ENCODE measurements around the gene TNXB. TPM values are rescaled to one million over a fixed set of nuclear protein-coding genes. Genes with fewer than 3 reads are reported as not detected.
"Not testable (repeated sequence)": the region's sequence is repeated elsewhere in the genome, so short reads cannot be mapped to it uniquely, and the experiment has no call there.

Gene TNXB
- total RNA-seq, 1 donor from 2014 or later, result 0.38 TPM

DNA sequence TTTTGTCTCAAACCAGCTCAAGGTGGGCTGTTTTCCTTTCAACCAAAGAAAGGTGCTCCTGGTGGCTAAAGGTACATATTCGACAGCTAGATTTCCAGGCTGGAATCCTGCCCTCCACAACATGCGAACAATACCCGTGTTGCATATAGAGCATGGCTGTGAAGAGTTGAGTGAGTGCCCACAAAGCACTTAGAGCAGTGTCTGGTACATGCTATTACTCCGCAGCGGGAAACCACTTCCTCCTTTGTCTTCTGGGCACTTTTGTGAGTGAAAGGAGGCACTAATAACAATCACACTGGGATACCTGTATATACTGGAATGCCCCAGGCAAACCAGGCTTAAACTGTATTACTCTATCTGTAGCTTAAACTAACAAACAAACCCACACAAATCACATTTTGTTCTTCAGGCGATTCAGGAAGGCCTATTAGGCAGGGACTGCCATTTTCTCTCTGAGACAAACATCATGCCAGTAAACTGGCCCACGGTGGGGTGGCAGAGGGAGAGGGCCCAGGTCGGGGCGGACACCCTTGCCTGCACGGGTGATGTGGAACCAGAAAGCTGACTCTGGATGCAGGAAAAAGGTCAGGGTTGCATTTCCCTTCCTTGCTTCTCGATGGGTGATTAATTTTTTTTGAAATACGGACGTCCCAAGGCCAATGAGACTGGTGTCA lies 104.1 kb downstream of the TNXB start:
- H3K36me3 ChIP-seq (ENCODE audit: control insufficient read depth, insufficient read depth, low read length); H3K4me3 ChIP-seq (ENCODE audit: low read depth, low read length); H3K27me3 ChIP-seq (ENCODE audit: control insufficient read depth, insufficient read depth, low read length); DNase-seq (ENCODE audit: low read depth): not testable (repeated sequence)

DNA sequence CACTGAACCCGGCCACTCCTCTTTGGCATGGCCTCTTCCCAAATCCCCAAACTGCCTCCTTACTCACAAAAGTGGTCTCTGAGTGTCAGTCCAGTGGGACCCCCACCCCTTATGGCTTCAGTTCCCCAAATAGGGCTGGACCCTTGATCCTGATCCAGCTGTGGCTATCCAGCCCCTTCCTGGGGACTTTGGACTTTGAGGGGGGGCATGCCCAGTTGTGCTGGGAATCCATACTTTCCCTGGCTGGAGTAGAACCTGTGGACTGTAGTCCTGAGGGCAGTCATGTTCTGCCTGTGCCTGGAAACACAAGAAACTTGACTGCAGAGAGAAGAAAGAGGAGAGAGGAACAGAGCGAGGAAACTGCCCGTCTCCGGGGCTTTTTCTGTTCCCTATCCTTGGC lies 104.7 kb downstream of the TNXB start:
- not testable (repeated sequence) for H3K4me3 ChIP-seq (ENCODE audit: low read depth, low read length); H3K36me3 ChIP-seq (ENCODE audit: control insufficient read depth, insufficient read depth, low read length); DNase-seq (ENCODE audit: low read depth); H3K27me3 ChIP-seq (ENCODE audit: control insufficient read depth, insufficient read depth, low read length)

DNA sequence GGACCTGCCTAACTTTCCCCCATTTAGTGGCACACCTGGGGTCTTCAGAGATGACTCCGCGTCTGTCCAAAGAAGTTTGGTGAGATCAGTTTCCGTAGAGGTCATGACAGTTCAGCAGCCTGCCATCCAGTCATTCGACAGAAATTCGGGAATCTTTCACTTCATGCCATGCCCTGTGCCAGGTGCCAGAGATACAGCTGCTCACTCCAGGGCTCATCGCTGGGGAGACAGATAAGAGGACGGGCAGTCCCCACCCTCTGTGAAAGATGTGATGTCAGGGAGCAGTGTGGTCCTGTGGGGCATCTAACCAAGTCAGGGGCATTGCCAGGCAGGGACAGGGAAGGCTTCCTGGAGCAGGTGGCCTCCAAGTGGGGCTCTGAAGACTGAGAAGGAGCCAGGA lies 105.8 kb downstream of the TNXB start:
- H3K4me3 ChIP-seq (ENCODE audit: low read depth, low read length); H3K27me3 ChIP-seq (ENCODE audit: control insufficient read depth, insufficient read depth, low read length); DNase-seq (ENCODE audit: low read depth); H3K36me3 ChIP-seq (ENCODE audit: control insufficient read depth, insufficient read depth, low read length): not testable (repeated sequence)

DNA sequence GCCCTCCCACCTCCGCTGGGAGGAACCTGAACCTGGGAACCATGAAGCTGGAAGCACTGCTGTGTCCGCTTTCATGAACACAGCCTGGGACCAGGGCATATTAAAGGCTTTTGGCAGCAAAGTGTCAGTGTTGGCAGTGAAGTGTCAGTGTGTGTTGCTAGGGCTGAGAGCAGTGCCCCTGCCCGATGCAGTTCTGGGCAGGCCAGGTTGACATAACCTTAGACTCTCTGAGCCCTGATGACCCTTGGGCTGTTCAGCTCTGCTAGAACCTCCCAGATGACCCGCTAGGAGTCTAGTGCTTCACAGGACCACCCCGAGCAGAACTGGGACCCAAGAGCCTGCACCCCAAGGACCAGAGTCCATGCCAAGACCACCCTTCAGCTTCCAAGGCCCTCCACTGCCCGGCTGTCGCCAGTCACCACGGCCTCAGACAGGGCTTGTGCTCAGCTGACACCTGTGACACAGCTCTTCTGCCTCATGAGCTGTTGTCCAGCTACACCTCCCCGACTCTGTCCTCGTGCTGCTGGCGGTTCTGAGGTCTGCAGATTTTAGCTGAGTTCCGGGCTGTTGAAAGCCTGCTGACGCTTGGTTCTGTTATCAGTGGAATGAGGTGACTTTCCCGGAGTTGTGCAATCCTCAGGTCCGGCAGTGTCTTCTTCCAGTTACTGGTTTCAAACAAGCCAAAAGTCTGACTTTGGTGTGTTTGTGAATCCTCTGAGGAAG lies 106.4 kb downstream of the TNXB start:
- not testable (repeated sequence) for H3K36me3 ChIP-seq (ENCODE audit: control insufficient read depth, insufficient read depth, low read length)

DNA sequence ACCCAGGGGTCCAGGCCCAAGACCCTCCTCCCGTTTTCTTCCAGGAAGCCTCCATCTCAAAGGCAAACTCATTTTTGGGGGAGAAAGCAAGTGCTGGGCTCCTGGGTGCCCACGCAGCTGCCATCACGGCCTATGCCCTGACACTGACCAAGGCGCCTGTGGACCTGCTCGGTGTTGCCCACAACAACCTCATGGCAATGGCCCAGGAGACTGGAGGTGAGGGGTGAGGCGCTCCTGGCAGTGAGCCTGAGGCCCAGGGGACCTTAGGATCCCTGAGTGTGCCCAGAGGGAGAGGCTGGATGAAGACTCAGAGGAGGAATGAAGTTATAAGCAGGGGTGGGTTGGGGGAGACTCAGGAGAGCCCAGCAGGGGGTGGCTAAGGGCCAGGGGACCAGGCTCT lies 112.8 kb downstream of the TNXB start:
- not testable (repeated sequence) for H3K4me3 ChIP-seq (ENCODE audit: low read depth, low read length); H3K27me3 ChIP-seq (ENCODE audit: control insufficient read depth, insufficient read depth, low read length); DNase-seq (ENCODE audit: low read depth)

More for the DNA sequence above, 106.4 kb downstream of the TNXB start:
- H3K4me3 ChIP-seq (ENCODE audit: low read depth, low read length); H3K27me3 ChIP-seq (ENCODE audit: control insufficient read depth, insufficient read depth, low read length); DNase-seq (ENCODE audit: low read depth): not testable (repeated sequence)

DNA sequence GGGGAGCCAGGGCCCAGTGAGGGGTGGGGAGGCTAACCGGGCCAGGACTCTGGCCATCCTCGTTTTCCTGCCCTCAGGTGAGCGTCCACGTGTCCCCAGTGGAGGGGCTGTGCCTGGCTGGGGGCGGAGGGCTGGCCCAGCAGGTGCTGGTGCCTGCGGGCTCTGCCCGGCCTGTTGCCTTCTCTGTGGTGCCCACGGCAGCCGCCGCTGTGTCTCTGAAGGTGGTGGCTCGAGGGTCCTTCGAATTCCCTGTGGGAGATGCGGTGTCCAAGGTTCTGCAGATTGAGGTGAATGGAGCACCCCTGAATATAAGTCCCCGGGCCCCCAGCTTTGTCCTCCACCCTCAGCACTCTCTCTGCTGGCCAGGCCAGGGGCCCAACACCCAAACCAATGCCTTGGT lies 114.7 kb downstream of the TNXB start:
- not testable (repeated sequence) for H3K36me3 ChIP-seq (ENCODE audit: control insufficient read depth, insufficient read depth, low read length); H3K4me3 ChIP-seq (ENCODE audit: low read depth, low read length); H3K27me3 ChIP-seq (ENCODE audit: control insufficient read depth, insufficient read depth, low read length); DNase-seq (ENCODE audit: low read depth)

More for the DNA sequence above, 112.8 kb downstream of the TNXB start:
- not testable (repeated sequence) for H3K36me3 ChIP-seq (ENCODE audit: control insufficient read depth, insufficient read depth, low read length)

Other genes with a start within 250 kb of the TNXB start
- gene NEU1, start 246.5 kb downstream of the TNXB start, total RNA-seq, result 142 and 152 TPM in 2 replicates
- gene SLC44A4, start 230.3 kb downstream of the TNXB start, total RNA-seq, result 17.7 and 26.1 TPM in 2 replicates
- 55.7 and 59.3 TPM in 2 replicates for gene EHMT2, start 211.6 kb downstream of the TNXB start, total RNA-seq
- gene ZBTB12, start 207.3 kb downstream of the TNXB start, total RNA-seq, result 3.0 and 4.9 TPM in 2 replicates
- gene C2, start 181.6 kb downstream of the TNXB start, total RNA-seq, result 0.07 and 0.63 TPM in 2 replicates
- 1.9 and 13.8 TPM in 2 replicates for gene CFB, start 163.2 kb downstream of the TNXB start, total RNA-seq
- gene NELFE, start 150.4 kb downstream of the TNXB start, total RNA-seq, result 123 and 140 TPM in 2 replicates
- 43.3 and 49.1 TPM in 2 replicates for gene SKIC2, start 150.2 kb downstream of the TNXB start, total RNA-seq
- 28.1 and 30.6 TPM in 2 replicates for gene DXO, start 137.2 kb downstream of the TNXB start, total RNA-seq
- gene C4A, start 127.3 kb downstream of the TNXB start, total RNA-seq, result 1.8 and 3.2 TPM in 2 replicates
- 2.3 and 4.4 TPM in 2 replicates for gene C4B, start 94.5 kb downstream of the TNXB start, total RNA-seq
- 1.1 TPM in 1 of 2 replicates, not detected in the other for gene CYP21A2, start 70.9 kb downstream of the TNXB start, total RNA-seq
- 42.5 and 47.0 TPM in 2 replicates for gene ATF6B, start 18.9 kb upstream of the TNXB start, total RNA-seq
- 4.6 and 5.3 TPM in 2 replicates for gene FKBPL, start 20.9 kb upstream of the TNXB start, total RNA-seq
- gene PRRT1, start 42.6 kb upstream of the TNXB start, total RNA-seq, result 0.27 TPM in 1 of 2 replicates, not detected in the other
- 12.9 and 20.5 TPM in 2 replicates for gene PPT2, start 44.8 kb upstream of the TNXB start, total RNA-seq
- 2.6 and 5.1 TPM in 2 replicates for gene EGFL8, start 55.3 kb upstream of the TNXB start, total RNA-seq
- 57.2 and 62.3 TPM in 2 replicates for gene AGPAT1, start 66.7 kb upstream of the TNXB start, total RNA-seq
- gene RNF5, start 69.1 kb upstream of the TNXB start, total RNA-seq, result 76.8 and 90.1 TPM in 2 replicates
- gene AGER, start 74.9 kb upstream of the TNXB start, total RNA-seq, result 0.25 and 2.7 TPM in 2 replicates
- gene PBX2, start 80.9 kb upstream of the TNXB start, total RNA-seq, result 37.5 and 40.7 TPM in 2 replicates
- 20.8 and 25.6 TPM in 2 replicates for gene GPSM3, start 83.3 kb upstream of the TNXB start, total RNA-seq
- 2.4 and 2.9 TPM in 2 replicates for gene NOTCH4, start 114.7 kb upstream of the TNXB start, total RNA-seq

Measured in kidney epithelial cell (primary cell).